Measurements from ENCODE around the gene TSPAN14. TPM values are rescaled to one million over a fixed set of nuclear protein-coding genes. Genes with fewer than 3 reads are reported as not detected.

Gene TSPAN14
- total and polyA plus RNA-seq, 2 of the 13 experiments (the other 11 are each of a cell fraction or from before 2014, with no cell fraction given) = 24.1 to 80.6 TPM

DNA sequence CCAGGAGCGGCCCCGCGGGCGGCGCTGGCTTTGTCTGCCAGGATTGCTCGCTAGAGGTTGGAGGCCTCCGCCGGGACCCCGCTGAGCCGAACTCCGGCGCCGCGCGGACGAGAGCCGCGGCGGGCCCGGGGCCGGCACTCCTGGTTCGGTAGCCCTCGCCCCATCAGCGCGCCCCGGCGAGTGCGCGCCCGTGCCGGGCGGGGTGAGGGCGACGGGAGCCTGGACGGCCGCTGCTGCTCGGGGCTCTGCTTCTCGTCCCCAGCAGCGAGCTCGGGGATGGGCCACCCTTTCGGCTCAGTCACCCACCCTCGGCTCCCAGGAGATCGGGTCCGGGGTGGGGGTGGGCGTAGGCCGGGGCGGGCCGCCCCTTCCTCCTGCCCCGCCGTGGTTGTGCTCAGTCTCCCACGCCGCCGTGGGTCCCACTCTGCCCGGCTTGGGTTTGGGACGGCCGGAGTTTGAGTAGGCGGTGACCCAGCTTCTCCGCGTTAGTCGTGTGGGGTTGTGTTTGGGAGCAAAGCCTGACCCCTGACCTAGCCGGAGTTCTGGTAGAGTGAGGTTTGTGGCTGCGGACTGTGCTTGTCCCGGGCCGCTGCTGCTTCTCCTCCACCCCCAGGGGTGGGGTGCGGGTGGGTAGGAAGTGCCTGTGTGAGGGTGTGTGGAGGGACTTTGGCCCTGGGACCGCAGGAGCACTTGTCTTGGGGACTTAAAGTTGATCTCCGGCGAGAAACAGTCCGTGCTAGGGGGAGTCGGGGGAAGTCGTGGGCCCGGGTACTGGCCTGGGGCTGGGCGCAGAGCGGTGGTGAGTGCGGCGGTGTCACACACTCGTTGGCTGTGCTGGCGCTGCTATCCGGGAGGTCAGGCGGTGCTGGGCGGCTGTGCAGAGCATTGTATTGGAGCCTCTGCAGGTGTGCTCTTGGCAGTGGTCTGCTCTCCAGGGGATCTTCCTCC, 677 bp downstream of the TSPAN14 start (continued):
- TF ChIP-seq TEF (CRISPR knock-in tag; IDR thresholded peaks at IDR 0.05) (no peak), ZNF598 (CRISPR knock-in tag; IDR thresholded peaks at IDR 0.05; ENCODE audit: borderline replicate concordance) (no peak; the same call in 1 of the 2 replicates), ZNF34 (CRISPR knock-in tag; IDR thresholded peaks at IDR 0.05; ENCODE audit: borderline replicate concordance) (no peak), RBAK (CRISPR knock-in tag; IDR thresholded peaks at IDR 0.05) (no peak), ZNF749 (CRISPR knock-in tag; IDR thresholded peaks at IDR 0.05; ENCODE audit: borderline replicate concordance) (0 out of 2 replicates have a peak, but pooled peaks have one; percentile 28), AFF4 (CRISPR knock-in tag; IDR thresholded peaks at IDR 0.05) (no peak), SSRP1 (CRISPR knock-in tag; IDR thresholded peaks at IDR 0.05) (no peak), TARDBP (CRISPR knock-in tag; IDR thresholded peaks at IDR 0.05) (no peak), CBFB (CRISPR knock-in tag; IDR thresholded peaks at IDR 0.05) (no peak), NR2F6 (IDR thresholded peaks at IDR 0.05) (no peak), NR2F6 (CRISPR knock-in tag; IDR thresholded peaks at IDR 0.05) (no peak), MEIS2 (CRISPR knock-in tag; IDR thresholded peaks at IDR 0.05) (peak; percentile 37; the same call in 1 of the 2 replicates), TBP (CRISPR knock-in tag; IDR thresholded peaks at IDR 0.05) (no peak), MAX (IDR thresholded peaks at IDR 0.05) (no peak; the same call in 1 of the 2 replicates), RBM22 (optimal IDR thresholded peaks at IDR 0.05; ENCODE audit: low read length) (no peak)
- TF ChIP-seq, protein P1, sequence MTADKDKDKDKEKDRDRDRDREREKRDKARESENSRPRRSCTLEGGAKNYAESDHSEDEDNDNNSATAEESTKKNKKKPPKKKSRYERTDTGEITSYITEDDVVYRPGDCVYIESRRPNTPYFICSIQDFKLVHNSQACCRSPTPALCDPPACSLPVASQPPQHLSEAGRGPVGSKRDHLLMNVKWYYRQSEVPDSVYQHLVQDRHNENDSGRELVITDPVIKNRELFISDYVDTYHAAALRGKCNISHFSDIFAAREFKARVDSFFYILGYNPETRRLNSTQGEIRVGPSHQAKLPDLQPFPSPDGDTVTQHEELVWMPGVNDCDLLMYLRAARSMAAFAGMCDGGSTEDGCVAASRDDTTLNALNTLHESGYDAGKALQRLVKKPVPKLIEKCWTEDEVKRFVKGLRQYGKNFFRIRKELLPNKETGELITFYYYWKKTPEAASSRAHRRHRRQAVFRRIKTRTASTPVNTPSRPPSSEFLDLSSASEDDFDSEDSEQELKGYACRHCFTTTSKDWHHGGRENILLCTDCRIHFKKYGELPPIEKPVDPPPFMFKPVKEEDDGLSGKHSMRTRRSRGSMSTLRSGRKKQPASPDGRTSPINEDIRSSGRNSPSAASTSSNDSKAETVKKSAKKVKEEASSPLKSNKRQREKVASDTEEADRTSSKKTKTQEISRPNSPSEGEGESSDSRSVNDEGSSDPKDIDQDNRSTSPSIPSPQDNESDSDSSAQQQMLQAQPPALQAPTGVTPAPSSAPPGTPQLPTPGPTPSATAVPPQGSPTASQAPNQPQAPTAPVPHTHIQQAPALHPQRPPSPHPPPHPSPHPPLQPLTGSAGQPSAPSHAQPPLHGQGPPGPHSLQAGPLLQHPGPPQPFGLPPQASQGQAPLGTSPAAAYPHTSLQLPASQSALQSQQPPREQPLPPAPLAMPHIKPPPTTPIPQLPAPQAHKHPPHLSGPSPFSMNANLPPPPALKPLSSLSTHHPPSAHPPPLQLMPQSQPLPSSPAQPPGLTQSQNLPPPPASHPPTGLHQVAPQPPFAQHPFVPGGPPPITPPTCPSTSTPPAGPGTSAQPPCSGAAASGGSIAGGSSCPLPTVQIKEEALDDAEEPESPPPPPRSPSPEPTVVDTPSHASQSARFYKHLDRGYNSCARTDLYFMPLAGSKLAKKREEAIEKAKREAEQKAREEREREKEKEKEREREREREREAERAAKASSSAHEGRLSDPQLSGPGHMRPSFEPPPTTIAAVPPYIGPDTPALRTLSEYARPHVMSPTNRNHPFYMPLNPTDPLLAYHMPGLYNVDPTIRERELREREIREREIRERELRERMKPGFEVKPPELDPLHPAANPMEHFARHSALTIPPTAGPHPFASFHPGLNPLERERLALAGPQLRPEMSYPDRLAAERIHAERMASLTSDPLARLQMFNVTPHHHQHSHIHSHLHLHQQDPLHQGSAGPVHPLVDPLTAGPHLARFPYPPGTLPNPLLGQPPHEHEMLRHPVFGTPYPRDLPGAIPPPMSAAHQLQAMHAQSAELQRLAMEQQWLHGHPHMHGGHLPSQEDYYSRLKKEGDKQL (CRISPR knock-in tag; IDR thresholded peaks at IDR 0.05; ENCODE audit: low read depth) = no peak
- TF ChIP-seq, protein P2, sequence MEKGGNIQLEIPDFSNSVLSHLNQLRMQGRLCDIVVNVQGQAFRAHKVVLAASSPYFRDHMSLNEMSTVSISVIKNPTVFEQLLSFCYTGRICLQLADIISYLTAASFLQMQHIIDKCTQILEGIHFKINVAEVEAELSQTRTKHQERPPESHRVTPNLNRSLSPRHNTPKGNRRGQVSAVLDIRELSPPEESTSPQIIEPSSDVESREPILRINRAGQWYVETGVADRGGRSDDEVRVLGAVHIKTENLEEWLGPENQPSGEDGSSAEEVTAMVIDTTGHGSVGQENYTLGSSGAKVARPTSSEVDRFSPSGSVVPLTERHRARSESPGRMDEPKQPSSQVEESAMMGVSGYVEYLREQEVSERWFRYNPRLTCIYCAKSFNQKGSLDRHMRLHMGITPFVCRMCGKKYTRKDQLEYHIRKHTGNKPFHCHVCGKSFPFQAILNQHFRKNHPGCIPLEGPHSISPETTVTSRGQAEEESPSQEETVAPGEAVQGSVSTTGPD (CRISPR knock-in tag; IDR thresholded peaks at IDR 0.05) = no peak
- TF ChIP-seq, protein P3, sequence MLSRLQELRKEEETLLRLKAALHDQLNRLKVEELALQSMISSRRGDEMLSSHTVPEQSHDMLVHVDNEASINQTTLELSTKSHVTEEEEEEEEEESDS (CRISPR knock-in tag; IDR thresholded peaks at IDR 0.05; ENCODE audit: borderline replicate concordance) = no peak
